Right cardiac atrium (tissue), 5 donors: Measurements from ENCODE around the gene EPHA4. TPM values are rescaled to one million over a fixed set of nuclear protein-coding genes. Genes with fewer than 3 reads are reported as not detected.
A peak's percentile ranks its signal among the peaks of the same experiment; 100 is the strongest.

Experiments
- ATAC-seq, 2 donors: fragments of 200-7000 bp; cut with Tn5 transposase; one replicate each; pipeline versions ENCODE4 v1.8.0 to v1.9.1; 2020; ENCODE audit warnings: moderate library complexity in 2 of 2, mild to moderate bottlenecking in 1 of 2
- DNase-seq, 3 donors: peaks; one replicate each; pipeline ENCODE4 v3.0.0-alpha.2; 2020
- H3K27ac ChIP-seq: one replicate; pipeline ENCODE4 v1.5.1; 2013; ENCODE audit warnings: mild to moderate bottlenecking, low read length, control low read depth, moderate library complexity
- H3K27me3 ChIP-seq: one replicate; pipeline ENCODE4 v1.6.1; 2013; ENCODE audit not compliant: control insufficient read depth, insufficient read depth
- H3K4me1 ChIP-seq: one replicate; pipeline ENCODE4 v1.6.1; 2013; ENCODE audit warnings: low read length; ENCODE audit not compliant: control insufficient read depth, insufficient read depth
- H3K4me3 ChIP-seq: one replicate; pipeline ENCODE4 v1.5.1; 2013; ENCODE audit warnings: low read length, control low read depth
- H3K9me3 ChIP-seq: one replicate; pipeline ENCODE4 v1.6.1; 2013; ENCODE audit warnings: low read length; ENCODE audit not compliant: control insufficient read depth
- WGBS: extraction: QIAGEN DNeasy Blood & Tissue Kit; methylation state at CpG from one replicate; pipeline ENCODE4 v1.1.7; 2013; 5-methylcytosine and 5-hydroxymethylcytosine counted together
- intact Hi-C, 4 donors: fragments of 100-400 bp; cut with DNase I; formaldehyde crosslinking; loops; one replicate each; pipeline versions ENCODE4 v1.11.0 to v1.14.0; 2022 to 2023
- polyA plus RNA-seq: library from polyadenylated mRNA; stranded (reverse); fragments of 200-250 nt; gene quantifications from one replicate; pipeline ENCODE4 v1.2.3, GENCODE V29; 2013
- total RNA-seq, 4 donors: library from RNA; stranded (reverse); fragmentation: NEBNext Ultra II Directional; extraction: Animal tissue kit (Norgen Biotek cat#: 25700); gene quantifications; one replicate each; pipeline ENCODE4 v1.2.1, GENCODE V29; 2021
- donor health status: healthy with polysubstance abuse.
- donor health status: DM: no; HTN: yes; CAD: no.
- donor health status: DM: no; HTN: no; CAD: no.
- donor health status: DM: no; HTN: yes; CAD: no; lungs with severe emphysema.
- donor health status: DM: yes; HTN: yes; CAD: no.

EPHA4 gene
- total and polyA plus RNA-seq, 5 donors: 25.9 to 110 (median 102) TPM

- under 1% methylated on average over 61 of the region's 61 CpGs for WGBS
- DNase-seq (peak; percentile 51 to 80 (median 77)), ATAC-seq (peak; percentile 7 to 34)
- intact Hi-C loops: loop anchor here (5.0 to 10.0 kb wide), 6 partner anchors 129 to 1834 kb away; no protein-coding TSS in a partner anchor
- H3K4me3 ChIP-seq: peak overlapping the region; percentile 96
- no peaks in the 10 kb centered on the region for H3K27me3 ChIP-seq
- H3K27ac ChIP-seq: peak overlapping the region; percentile 95
- peaks cover 2% of the 10 kb centered on the region for H3K4me1 ChIP-seq
- no peaks in the 10 kb centered on the region for H3K9me3 ChIP-seq
These were observed 419 bp downstream of the EPHA4 start for GRCh38 chr2:221571551-221572218.

DNA sequence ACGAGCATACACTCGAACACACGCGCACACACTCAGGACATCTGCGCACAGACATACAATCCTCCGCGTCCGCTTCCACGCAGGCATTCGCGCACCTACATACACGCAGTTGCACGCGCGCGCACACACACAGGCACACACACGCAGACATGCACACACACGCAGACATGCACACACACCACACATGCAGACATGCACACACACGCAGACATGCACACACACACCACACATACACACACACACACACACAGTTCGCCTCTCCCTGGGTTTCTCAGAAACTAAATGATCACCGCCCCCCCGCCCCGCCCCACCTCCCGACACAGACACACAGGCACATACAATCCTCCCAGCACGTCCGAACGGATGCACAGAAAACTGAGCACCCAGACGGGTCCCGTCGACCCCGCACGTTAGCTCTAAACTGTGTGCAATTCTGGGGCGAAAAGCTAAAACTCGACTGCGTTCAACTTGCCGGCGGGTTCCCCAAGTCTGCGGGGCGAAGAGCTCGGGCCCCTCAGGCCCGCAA lies 1.0 kb downstream of the EPHA4 start:
- peaks cover 2% of the 10 kb centered on the region for H3K4me1 ChIP-seq
- DNase-seq (peak; percentile 12 to 56 (median 56)), ATAC-seq (no peak)
- H3K27me3 ChIP-seq: no peaks in the 10 kb centered on the region
- H3K4me3 ChIP-seq: peak overlapping the region; percentile 96
- 2% methylated on average over 41 of the region's 41 CpGs for WGBS
- intact Hi-C loops: loop anchor here (5.0 to 10.0 kb wide), 6 partner anchors 129 to 1834 kb away; no protein-coding TSS in a partner anchor
- peak overlapping the region; percentile 95 for H3K27ac ChIP-seq
- H3K9me3 ChIP-seq: no peaks in the 10 kb centered on the region

- DNase-seq (peak; percentile 19 to 55 (median 45)), ATAC-seq (no peak)
- intact Hi-C loops: loop anchor here (5.0 to 10.0 kb wide), 6 partner anchors 128 to 1833 kb away; no protein-coding TSS in a partner anchor
- Histone ChIP-seq H3K4me3 (peak overlapping the region; percentile 96), H3K27me3 (no peaks in the 10 kb centered on the region), H3K9me3 (no peaks in the 10 kb centered on the region), H3K4me1 (peaks cover 2% of the 10 kb centered on the region), H3K27ac (no peak overlapping the region)
- WGBS: 3% methylated on average over 30 of the region's 30 CpGs
These were observed 1.7 kb downstream of the EPHA4 start for GRCh38 chr2:221570321-221570935.

GRCh38 chr2:221569871-221570270 lies 2.2 kb downstream of the EPHA4 start:
- no peaks in the 10 kb centered on the region for H3K9me3 ChIP-seq
- H3K4me1 ChIP-seq: peaks cover 2% of the 10 kb centered on the region
- H3K4me3 ChIP-seq: peak overlapping the region; percentile 96
- H3K27me3 ChIP-seq: no peaks in the 10 kb centered on the region
- no peak overlapping the region for H3K27ac ChIP-seq
- 25% methylated on average over 8 of the region's 8 CpGs for WGBS
- no peak for DNase-seq
- ATAC-seq: no peak
- intact Hi-C loops: loop anchor here (5.0 to 10.0 kb wide), 8 partner anchors 55 to 1833 kb away; no protein-coding TSS in a partner anchor

- H3K27me3 ChIP-seq: no peaks in the 10 kb centered on the region
- H3K9me3 ChIP-seq: no peaks in the 10 kb centered on the region
- peaks cover 2% of the 10 kb centered on the region for H3K4me1 ChIP-seq
- DNase-seq: peak in 1 of 3 donors; percentile 37
- ATAC-seq: no peak
- intact Hi-C loops: loop anchor here in 2 of 4 donors (10.0 kb wide), 2 partner anchors 55 to 115 kb away; no protein-coding TSS in a partner anchor
- H3K27ac ChIP-seq: peak overlapping the region; percentile 16
- 43% methylated on average over 14 of the region's 14 CpGs for WGBS
- H3K4me3 ChIP-seq: peak overlapping the region; percentile 96
These were observed 2.7 kb downstream of the EPHA4 start for GRCh38 chr2:221569425-221569845.

DNA sequence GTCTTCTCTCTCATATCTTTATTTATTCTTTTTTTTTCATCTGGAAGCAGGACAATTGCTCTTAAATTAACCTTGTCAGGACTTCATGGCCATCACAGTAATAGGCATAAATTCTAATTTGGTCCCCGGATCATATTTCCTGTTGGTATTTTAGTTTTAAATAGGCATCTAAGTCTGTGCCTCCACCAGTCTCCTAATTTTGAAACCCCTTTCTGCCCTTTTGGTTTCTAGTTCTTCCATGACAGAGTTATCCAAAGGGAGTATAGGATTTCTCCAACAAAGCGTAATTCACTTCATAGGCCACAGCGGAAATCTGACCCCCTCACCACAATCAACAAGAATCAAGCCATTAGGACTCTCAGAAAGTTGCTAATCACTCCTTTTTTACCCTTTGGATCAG lies 3.8 kb downstream of the EPHA4 start:
- H3K27me3 ChIP-seq: no peaks in the 10 kb centered on the region
- 69% methylated on average over 3 of the region's 3 CpGs for WGBS
- no peaks in the 10 kb centered on the region for H3K9me3 ChIP-seq
- ATAC-seq: no peak
- no peak overlapping the region for H3K27ac ChIP-seq
- intact Hi-C loops: loop anchor here in 2 of 4 donors (10.0 kb wide), 2 partner anchors 53 to 113 kb away; no protein-coding TSS in a partner anchor
- no peak for DNase-seq
- H3K4me3 ChIP-seq: peak overlapping the region; percentile 16
- peaks cover 4% of the 10 kb centered on the region for H3K4me1 ChIP-seq

GRCh38 chr2:221567809-221568208 lies 4.3 kb downstream of the EPHA4 start:
- 58% methylated on average over 1 of the region's 1 CpG for WGBS
- no peaks in the 10 kb centered on the region for H3K9me3 ChIP-seq
- DNase-seq: no peak
- H3K4me3 ChIP-seq: no peak overlapping the region
- peaks cover 4% of the 10 kb centered on the region for H3K4me1 ChIP-seq
- H3K27me3 ChIP-seq: no peaks in the 10 kb centered on the region
- H3K27ac ChIP-seq: no peak overlapping the region
- no peak for ATAC-seq
- intact Hi-C loops: loop anchor here in 2 of 4 donors (10.0 kb wide), 2 partner anchors 53 to 113 kb away; no protein-coding TSS in a partner anchor

DNA sequence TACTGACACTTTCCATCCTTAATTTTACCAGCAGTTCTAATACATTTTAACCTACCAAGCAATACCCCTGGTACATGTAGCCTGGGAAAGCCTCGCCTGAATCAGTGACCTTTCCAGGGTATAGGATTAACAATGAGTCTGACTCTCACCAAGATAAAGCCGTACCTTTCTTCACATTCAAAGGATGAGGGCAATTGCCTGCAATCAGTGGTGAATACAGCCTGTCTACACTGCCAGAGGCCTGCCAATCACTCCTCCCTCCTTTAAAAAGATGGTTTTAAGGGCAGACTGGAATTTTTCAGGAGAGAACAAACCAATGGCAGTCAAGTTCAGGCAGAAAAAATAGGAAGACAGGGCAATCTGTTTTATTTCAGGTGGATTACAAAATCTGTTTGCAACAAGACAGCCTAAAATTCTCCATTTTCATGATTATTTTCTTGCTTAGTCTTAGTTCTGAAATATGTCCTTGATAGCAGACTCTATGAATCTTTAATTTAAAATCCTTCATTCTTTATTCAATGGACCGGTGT lies 4.8 kb downstream of the EPHA4 start:
- Histone ChIP-seq H3K27ac (no peak overlapping the region), H3K27me3 (no peaks in the 10 kb centered on the region), H3K9me3 (no peaks in the 10 kb centered on the region), H3K4me3 (no peak overlapping the region), H3K4me1 (peaks cover 4% of the 10 kb centered on the region)
- ATAC-seq (no peak), DNase-seq (no peak)
- 61% methylated on average over 3 of the region's 3 CpGs for WGBS
- intact Hi-C loops: loop anchor here in 2 of 4 donors (10.0 kb wide), 2 partner anchors 52 to 112 kb away; no protein-coding TSS in a partner anchor

DNA sequence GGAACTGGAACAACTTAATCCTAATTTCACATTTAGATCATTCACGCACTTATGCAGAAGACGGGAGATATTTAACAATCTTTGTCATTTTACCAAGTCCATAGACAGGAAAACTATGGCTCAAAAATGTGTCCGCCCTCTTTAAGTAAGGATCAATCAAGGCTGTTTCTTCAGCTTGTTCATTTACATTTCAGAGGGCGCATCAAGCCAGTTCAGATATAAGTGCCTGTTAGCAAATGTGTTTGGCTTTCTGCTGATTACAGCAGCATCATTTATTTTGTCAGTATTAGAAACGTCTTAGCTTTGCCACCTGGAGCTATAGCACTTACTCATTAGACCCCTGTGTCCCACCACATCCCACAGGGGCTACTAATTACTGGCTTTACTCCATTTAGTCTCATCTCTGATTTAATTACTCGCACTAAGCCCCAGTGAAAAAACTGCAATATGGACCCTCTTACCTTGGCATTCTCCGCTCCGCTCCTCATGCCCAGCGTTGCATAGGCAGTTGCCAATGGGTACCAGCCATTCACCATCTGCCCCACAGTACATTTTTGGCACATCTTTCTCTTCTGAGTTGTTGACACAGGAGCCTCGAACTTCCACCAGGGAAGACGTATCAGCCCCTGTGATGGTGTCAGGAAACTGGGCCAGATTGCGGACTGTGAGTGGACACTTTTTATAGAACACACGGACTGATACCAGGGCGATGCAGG lies 8.7 kb downstream of the EPHA4 start:
- WGBS: 72% methylated on average over 14 of the region's 14 CpGs
- intact Hi-C loops: loop anchor here in 2 of 4 donors (10.0 kb wide), 2 partner anchors 49 to 109 kb away; no protein-coding TSS in a partner anchor

DNA sequence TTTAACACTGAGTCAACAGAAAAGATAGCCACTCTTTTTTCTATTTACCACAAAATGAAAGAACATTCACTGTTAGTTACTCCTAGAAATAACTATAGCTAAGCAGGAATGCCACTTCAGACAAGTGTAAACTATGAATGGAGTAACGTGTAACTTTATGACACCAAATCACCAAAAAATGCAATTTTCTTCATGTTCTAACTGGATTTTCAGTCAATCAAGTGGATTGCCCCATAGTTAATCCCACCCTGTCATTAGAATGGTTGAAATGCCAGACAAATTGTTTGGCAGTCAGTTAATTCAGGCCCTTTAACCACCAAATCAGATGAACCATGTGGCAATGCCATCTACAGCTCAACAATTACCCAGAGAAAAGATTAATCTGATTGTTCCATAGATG lies 9.9 kb downstream of the EPHA4 start:
- Histone ChIP-seq H3K4me1 (peaks cover 3% of the 10 kb centered on the region), H3K4me3 (peak overlapping the region; percentile 35), H3K27me3 (no peaks in the 10 kb centered on the region), H3K9me3 (no peaks in the 10 kb centered on the region), H3K27ac (no peak overlapping the region)
- intact Hi-C loops: loop anchor here in 2 of 4 donors (10.0 kb wide), 2 partner anchors 47 to 107 kb away; no protein-coding TSS in a partner anchor
- no peak for DNase-seq
- no peak for ATAC-seq
- WGBS: 71% methylated on average over 1 of the region's 1 CpG

More for the DNA sequence above, 8.7 kb downstream of the EPHA4 start:
- Histone ChIP-seq H3K9me3 (no peaks in the 10 kb centered on the region), H3K27ac (peak overlapping the region; percentile 39), H3K4me1 (peaks cover 3% of the 10 kb centered on the region), H3K27me3 (no peaks in the 10 kb centered on the region), H3K4me3 (no peak overlapping the region)
- DNase-seq: no peak
- peak in 1 of 2 donors; percentile 22 for ATAC-seq
